HepG2 (cell line): ENCODE results near the gene CNBD2. TPM values are rescaled to one million over a fixed set of nuclear protein-coding genes. Genes with fewer than 3 reads are reported as not detected.

Source experiments
- EEA1 ChIP-seq: sonication (generic); formaldehyde crosslinking; IDR thresholded peaks from 2 replicates; pipeline ENCODE4 v1.5.1; 2020; ENCODE audit warnings: mild to moderate bottlenecking, missing genetic modification reagents, borderline replicate concordance
- LCORL ChIP-seq, 2 experiments: fragments of 450-650 bp in 1 of 2; sonication (generic) in 1 of 2; formaldehyde crosslinking in 1 of 2; IDR thresholded peaks; 2 replicates each; pipeline versions ENCODE4 v1.5.0 to v1.6.1; 2017 to 2020; ENCODE audit warnings: antibody characterized with exemption in 1 of 2, missing genetic modification reagents in 1 of 2
- NFATC3 ChIP-seq: sonication (generic); formaldehyde crosslinking; IDR thresholded peaks from 2 replicates; pipeline ENCODE4 v1.5.1; 2020; ENCODE audit warnings: mild to moderate bottlenecking, missing genetic modification reagents
- PCBP1 ChIP-seq: fragments of 200-400 bp; formaldehyde crosslinking; IDR thresholded peaks from 2 replicates; pipeline ENCODE4 v1.6.1; 2017; ENCODE audit warnings: mild to moderate bottlenecking, low read depth, low read length, borderline replicate concordance
- U2AF1 ChIP-seq: fragments of 200-400 bp; formaldehyde crosslinking; optimal IDR thresholded peaks from 2 replicates; pipeline ENCODE3; 2017; ENCODE audit warnings: mild to moderate bottlenecking, low read depth, low read length
- ZNF275 ChIP-seq: sonication (generic); formaldehyde crosslinking; IDR thresholded peaks from 2 replicates; pipeline ENCODE4 v1.8.0; 2022; ENCODE audit warnings: missing genetic modification reagents, mild to moderate bottlenecking, inconsistent platforms, borderline replicate concordance
- ZNF44 ChIP-seq: sonication (generic); formaldehyde crosslinking; IDR thresholded peaks from 2 replicates; pipeline ENCODE4 v1.5.1; 2020; ENCODE audit warnings: mild to moderate bottlenecking, missing genetic modification reagents
- ZNF543 ChIP-seq: sonication (generic); formaldehyde crosslinking; IDR thresholded peaks from 2 replicates; pipeline ENCODE4 v1.4.0; 2020; ENCODE audit warnings: mild to moderate bottlenecking, missing genetic modification reagents
- polyA plus RNA-seq, 8 experiments: library from polyadenylated mRNA; depleted of rRNA in 3 of 8; stranded (reverse) in 7 of 8; unstranded in 1 of 8; fragments of >200 nt; fragmentation: Illumina TruSeq in 4 of 8; extraction: Trizol in 4 of 8; gene quantifications; 2 replicates each; pipeline versions ENCODE4 v1.2.1 to v1.2.3, GENCODE V29; 2011 to 2016; ENCODE audit warnings: low read depth in 4 of 8, missing spikeins in 1 of 8, mixed read lengths in 1 of 8; ENCODE audit not compliant: insufficient read depth in 1 of 8
- total RNA-seq, 5 experiments: library from RNA; depleted of rRNA; stranded (reverse); fragments of >200 nt; fragmentation: Illumina TruSeq; extraction: Trizol; gene quantifications; 2 replicates each; pipeline ENCODE4 v1.2.3, GENCODE V29; 2016; ENCODE audit warnings: low read depth in 1 of 5
- TF ChIP-seq, protein P1 (sequence below), 2 experiments: fragments of 450-650 bp in 1 of 2; sonication (generic) in 1 of 2; formaldehyde crosslinking in 1 of 2; IDR thresholded peaks; 2 replicates each; pipeline versions ENCODE4 v1.6.1 to v1.8.0; 2016 to 2022; ENCODE audit warnings: antibody characterized with exemption in 1 of 2, mild to moderate bottlenecking in 1 of 2, missing genetic modification reagents in 1 of 2
- TF ChIP-seq, protein P2 (sequence below): sonication (generic); formaldehyde crosslinking; IDR thresholded peaks from 2 replicates; pipeline ENCODE4 v1.4.0; 2020; ENCODE audit warnings: missing genetic modification reagents

The CNBD2 gene
- total and polyA plus RNA-seq, 2 of the 13 experiments (the other 11 are each of a cell fraction or from before 2014, with no cell fraction given), result 12.4 to 22.8 TPM

GRCh38 chr20:36064658-36065426, 96.5 kb downstream of the CNBD2 start (continued):
- TF ChIP-seq, protein P1, sequence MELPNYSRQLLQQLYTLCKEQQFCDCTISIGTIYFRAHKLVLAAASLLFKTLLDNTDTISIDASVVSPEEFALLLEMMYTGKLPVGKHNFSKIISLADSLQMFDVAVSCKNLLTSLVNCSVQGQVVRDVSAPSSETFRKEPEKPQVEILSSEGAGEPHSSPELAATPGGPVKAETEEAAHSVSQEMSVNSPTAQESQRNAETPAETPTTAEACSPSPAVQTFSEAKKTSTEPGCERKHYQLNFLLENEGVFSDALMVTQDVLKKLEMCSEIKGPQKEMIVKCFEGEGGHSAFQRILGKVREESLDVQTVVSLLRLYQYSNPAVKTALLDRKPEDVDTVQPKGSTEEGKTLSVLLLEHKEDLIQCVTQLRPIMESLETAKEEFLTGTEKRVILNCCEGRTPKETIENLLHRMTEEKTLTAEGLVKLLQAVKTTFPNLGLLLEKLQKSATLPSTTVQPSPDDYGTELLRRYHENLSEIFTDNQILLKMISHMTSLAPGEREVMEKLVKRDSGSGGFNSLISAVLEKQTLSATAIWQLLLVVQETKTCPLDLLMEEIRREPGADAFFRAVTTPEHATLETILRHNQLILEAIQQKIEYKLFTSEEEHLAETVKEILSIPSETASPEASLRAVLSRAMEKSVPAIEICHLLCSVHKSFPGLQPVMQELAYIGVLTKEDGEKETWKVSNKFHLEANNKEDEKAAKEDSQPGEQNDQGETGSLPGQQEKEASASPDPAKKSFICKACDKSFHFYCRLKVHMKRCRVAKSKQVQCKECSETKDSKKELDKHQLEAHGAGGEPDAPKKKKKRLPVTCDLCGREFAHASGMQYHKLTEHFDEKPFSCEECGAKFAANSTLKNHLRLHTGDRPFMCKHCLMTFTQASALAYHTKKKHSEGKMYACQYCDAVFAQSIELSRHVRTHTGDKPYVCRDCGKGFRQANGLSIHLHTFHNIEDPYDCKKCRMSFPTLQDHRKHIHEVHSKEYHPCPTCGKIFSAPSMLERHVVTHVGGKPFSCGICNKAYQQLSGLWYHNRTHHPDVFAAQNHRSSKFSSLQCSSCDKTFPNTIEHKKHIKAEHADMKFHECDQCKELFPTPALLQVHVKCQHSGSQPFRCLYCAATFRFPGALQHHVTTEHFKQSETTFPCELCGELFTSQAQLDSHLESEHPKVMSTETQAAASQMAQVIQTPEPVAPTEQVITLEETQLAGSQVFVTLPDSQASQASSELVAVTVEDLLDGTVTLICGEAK (IDR thresholded peaks at IDR 0.05), result no peak
- TF ChIP-seq, protein P1 (CRISPR knock-in tag; IDR thresholded peaks at IDR 0.05), result peak; percentile 56; the same call in 1 of the 2 replicates
- TF ChIP-seq U2AF1, result no peak
- TF ChIP-seq, protein P2, sequence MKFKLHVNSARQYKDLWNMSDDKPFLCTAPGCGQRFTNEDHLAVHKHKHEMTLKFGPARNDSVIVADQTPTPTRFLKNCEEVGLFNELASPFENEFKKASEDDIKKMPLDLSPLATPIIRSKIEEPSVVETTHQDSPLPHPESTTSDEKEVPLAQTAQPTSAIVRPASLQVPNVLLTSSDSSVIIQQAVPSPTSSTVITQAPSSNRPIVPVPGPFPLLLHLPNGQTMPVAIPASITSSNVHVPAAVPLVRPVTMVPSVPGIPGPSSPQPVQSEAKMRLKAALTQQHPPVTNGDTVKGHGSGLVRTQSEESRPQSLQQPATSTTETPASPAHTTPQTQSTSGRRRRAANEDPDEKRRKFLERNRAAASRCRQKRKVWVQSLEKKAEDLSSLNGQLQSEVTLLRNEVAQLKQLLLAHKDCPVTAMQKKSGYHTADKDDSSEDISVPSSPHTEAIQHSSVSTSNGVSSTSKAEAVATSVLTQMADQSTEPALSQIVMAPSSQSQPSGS (CRISPR knock-in tag), result no peak; the same call in 1 of the 2 replicates
- peak; percentile 94; the same call in 1 of the 2 replicates for TF ChIP-seq ZNF44
- TF ChIP-seq ZNF275 (CRISPR knock-in tag), result no peak
- TF ChIP-seq PCBP1, result no peak
- TF ChIP-seq ZNF543 (CRISPR knock-in tag), result no peak
- no peak for TF ChIP-seq LCORL (IDR thresholded peaks at IDR 0.05)
- no peak for TF ChIP-seq LCORL (CRISPR knock-in tag; IDR thresholded peaks at IDR 0.05)
- TF ChIP-seq EEA1 (CRISPR knock-in tag), result no peak; the same call in 1 of the 2 replicates
- peak; percentile 96 for TF ChIP-seq NFATC3 (CRISPR knock-in tag)
